Tibial artery (tissue), 4 donors: ENCODE results near the gene XPO4.

ENCODE experiments used
- DNase-seq, 2 donors: peaks; one replicate each; pipeline ENCODE4 v3.0.0-alpha.2; 2019
- H3K27ac ChIP-seq, 2 donors: fragments of 200-600 bp; sonication (generic) in 1 of 2; 1 replicate in 1 of 2; 2 replicates in 1 of 2; pipeline ENCODE4 v1.5.1; 2018 to 2019; ENCODE audit warnings: mild to moderate bottlenecking in 1 of 2
- H3K27me3 ChIP-seq, 2 donors: fragments of 200-600 bp; sonication (generic) in 1 of 2; one replicate each; pipeline versions ENCODE4 v1.5.1 to v1.6.0; 2016 to 2019
- H3K36me3 ChIP-seq, 3 donors: fragments of 200-600 bp; sonication (generic) in 2 of 3; one replicate each; pipeline ENCODE4 v1.5.1; 2016 to 2019; ENCODE audit warnings: mild to moderate bottlenecking in 2 of 3
- H3K4me1 ChIP-seq, 4 donors: fragments of 200-600 bp; sonication (generic) in 2 of 4; 1 replicate in 3 of 4; 2 replicates in 1 of 4; pipeline ENCODE4 v1.5.1; 2016 to 2019
- H3K4me3 ChIP-seq, 2 donors: fragments of 200-600 bp; sonication (generic) in 1 of 2; 1 replicate in 1 of 2; 2 replicates in 1 of 2; pipeline ENCODE4 v1.5.1; 2018 to 2019; ENCODE audit warnings: mild to moderate bottlenecking in 2 of 2
- H3K9me3 ChIP-seq, 3 donors: fragments of 200-600 bp; sonication (generic) in 1 of 3; one replicate each; pipeline ENCODE4 v1.5.1; 2016 to 2019
- CTCF ChIP-seq, 2 experiments: fragments of 200-600 bp in 1 of 2; fragments of 450-650 bp in 1 of 2; IDR thresholded peaks; one replicate each; pipeline ENCODE4 v1.5.1; 2017 to 2019; ENCODE audit warnings: antibody characterized with exemption in 2 of 2, mild to moderate bottlenecking in 1 of 2, moderate library complexity in 1 of 2
- intact Hi-C: fragments of 100-400 bp; cut with DNase I; formaldehyde crosslinking; loops from one replicate; pipeline ENCODE4 v1.15.0; 2023; ENCODE audit warnings: low total_unique reads

The XPO4 gene

GRCh38 chr13:20860844-20861243 lies 41.7 kb downstream of the XPO4 start:
- no peaks in the 10 kb centered on the region for H3K27me3 ChIP-seq
- H3K27ac ChIP-seq, result no peak overlapping the region
- no peaks in the 10 kb centered on the region for H3K9me3 ChIP-seq
- DNase-seq, result no peak
- H3K4me3 ChIP-seq, result no peak overlapping the region
- TF ChIP-seq CTCF (IDR thresholded peaks at IDR 0.05), result no peak
- peaks cover 0 to 3% (median 0%) of the 10 kb centered on the region in 4 donors for H3K4me1 ChIP-seq
- intact Hi-C loops, result no loop called here
- peaks cover 10 to 30% (median 17%) of the 10 kb centered on the region in 3 donors for H3K36me3 ChIP-seq

GRCh38 chr13:20856650-20857049 lies 45.9 kb downstream of the XPO4 start:
- no peak for DNase-seq
- intact Hi-C loops, result no loop called here
- no peaks in the 10 kb centered on the region for H3K4me1 ChIP-seq
- H3K27me3 ChIP-seq, result no peaks in the 10 kb centered on the region
- TF ChIP-seq CTCF (IDR thresholded peaks at IDR 0.05), result no peak
- no peak overlapping the region for H3K4me3 ChIP-seq
- H3K27ac ChIP-seq, result no peak overlapping the region
- H3K36me3 ChIP-seq, result peaks cover 6 to 42% (median 14%) of the 10 kb centered on the region in 3 donors
- H3K9me3 ChIP-seq, result no peaks in the 10 kb centered on the region

- Histone ChIP-seq H3K27ac (no peak overlapping the region), H3K36me3 (peaks cover 0 to 26% (median 5%) of the 10 kb centered on the region in 3 donors), H3K9me3 (no peaks in the 10 kb centered on the region), H3K4me3 (no peak overlapping the region), H3K27me3 (no peaks in the 10 kb centered on the region), H3K4me1 (no peaks in the 10 kb centered on the region)
- DNase-seq, result no peak
- intact Hi-C loops, result no loop called here
- TF ChIP-seq CTCF (IDR thresholded peaks at IDR 0.05), result no peak
Observed at GRCh38 chr13:20851844-20852402, 50.6 kb downstream of the XPO4 start.

GRCh38 chr13:20848944-20849343 lies 53.6 kb downstream of the XPO4 start:
- H3K27ac ChIP-seq, result no peak overlapping the region
- no peak overlapping the region for H3K4me3 ChIP-seq
- no peaks in the 10 kb centered on the region for H3K9me3 ChIP-seq
- H3K4me1 ChIP-seq, result no peaks in the 10 kb centered on the region
- TF ChIP-seq CTCF (IDR thresholded peaks at IDR 0.05), result no peak
- peaks cover 0 to 5% (median 4%) of the 10 kb centered on the region in 3 donors for H3K36me3 ChIP-seq
- intact Hi-C loops, result no loop called here
- no peak for DNase-seq
- no peaks in the 10 kb centered on the region for H3K27me3 ChIP-seq

GRCh38 chr13:20848203-20848602 lies 54.3 kb downstream of the XPO4 start:
- Histone ChIP-seq H3K4me1 (no peaks in the 10 kb centered on the region), H3K4me3 (no peak overlapping the region), H3K27me3 (no peaks in the 10 kb centered on the region), H3K27ac (no peak overlapping the region), H3K36me3 (peaks cover 0 to 5% (median 0%) of the 10 kb centered on the region in 3 donors), H3K9me3 (no peaks in the 10 kb centered on the region)
- intact Hi-C loops, result no loop called here
- no peak for DNase-seq
- no peak for TF ChIP-seq CTCF (IDR thresholded peaks at IDR 0.05)

- Histone ChIP-seq H3K4me1 (no peaks in the 10 kb centered on the region), H3K4me3 (no peak overlapping the region), H3K27me3 (no peaks in the 10 kb centered on the region), H3K9me3 (no peaks in the 10 kb centered on the region), H3K27ac (no peak overlapping the region), H3K36me3 (peaks cover 0 to 7% (median under 1%) of the 10 kb centered on the region in 3 donors)
- intact Hi-C loops, result no loop called here
- no peak for TF ChIP-seq CTCF (IDR thresholded peaks at IDR 0.05)
- DNase-seq, result no peak
Observed at GRCh38 chr13:20847296-20847695, 55.2 kb downstream of the XPO4 start.
